Measurements from ENCODE around the gene RHCG.

RHCG gene

GRCh38 chr15:89450076-89451006, 46.0 kb downstream of the RHCG start:
- ChIA-PET POLR2A (ENCODE audit: low non-redundant PET) (no interaction called here), CTCF (interaction anchor here (1.1 kb wide), 1 partner anchor 50 kb away, joined by 3 read pairs; no protein-coding TSS in a partner anchor)
- DNase-seq (ENCODE audit: low spot score), result no peak
- no peak for TF ChIP-seq CTCF (conservative IDR thresholded peaks at IDR 0.05; ENCODE audit: low read depth)
- H3K27ac ChIP-seq, result no peak overlapping the region

- H3K27ac ChIP-seq, result no peak overlapping the region
- ChIA-PET CTCF (interaction anchor here (0.6 to 1.5 kb wide), 6 partner anchors 15 to 143 kb away, joined by 3 to 4 read pairs (median 3); no protein-coding TSS in a partner anchor), POLR2A (ENCODE audit: low non-redundant PET) (no interaction called here)
- DNase-seq (ENCODE audit: low spot score), result no peak
- TF ChIP-seq CTCF (conservative IDR thresholded peaks at IDR 0.05; ENCODE audit: low read depth), result no peak
Measured at GRCh38 chr15:89448825-89449224, 47.6 kb downstream of the RHCG start.

GRCh38 chr15:89447676-89448075, 48.7 kb downstream of the RHCG start:
- DNase-seq (ENCODE audit: low spot score), result no peak
- POLR2A ChIA-PET (ENCODE audit: low non-redundant PET), result no interaction called here
- TF ChIP-seq CTCF (conservative IDR thresholded peaks at IDR 0.05; ENCODE audit: low read depth), result no peak
- CTCF ChIA-PET, result interaction anchor here (0.6 to 0.8 kb wide), 2 partner anchors 25 to 91 kb away, joined by 3 read pairs; no protein-coding TSS in a partner anchor
- no peak overlapping the region for H3K27ac ChIP-seq

- CTCF ChIA-PET, result interaction anchor here (0.5 to 1.2 kb wide), 3 partner anchors 26 to 290 kb away, joined by 3 to 9 read pairs (median 3); no protein-coding TSS in a partner anchor
- POLR2A ChIA-PET (ENCODE audit: low non-redundant PET), result interaction anchor here (0.7 kb wide), 1 partner anchor 128 kb away, joined by 3 read pairs; no protein-coding TSS in a partner anchor
- no peak for DNase-seq (ENCODE audit: low spot score)
- TF ChIP-seq CTCF (conservative IDR thresholded peaks at IDR 0.05; ENCODE audit: low read depth), result no peak
- no peak overlapping the region for H3K27ac ChIP-seq
Measured at GRCh38 chr15:89446255-89446891, 50.0 kb downstream of the RHCG start.

- DNase-seq (ENCODE audit: low spot score), result no peak
- H3K27ac ChIP-seq, result no peak overlapping the region
- ChIA-PET CTCF (no interaction called here), POLR2A (ENCODE audit: low non-redundant PET) (no interaction called here)
- TF ChIP-seq CTCF (conservative IDR thresholded peaks at IDR 0.05; ENCODE audit: low read depth), result no peak
Measured at GRCh38 chr15:89445518-89445917, 50.9 kb downstream of the RHCG start.

Measured in RWPE1 (cell line).